ENCODE measurements around the gene LAT. TPM values are rescaled to one million over a fixed set of nuclear protein-coding genes. Genes with fewer than 3 reads are reported as not detected.

The LAT gene
- total RNA-seq, 1 donor from 2014 or later: 2.4 TPM

DNA sequence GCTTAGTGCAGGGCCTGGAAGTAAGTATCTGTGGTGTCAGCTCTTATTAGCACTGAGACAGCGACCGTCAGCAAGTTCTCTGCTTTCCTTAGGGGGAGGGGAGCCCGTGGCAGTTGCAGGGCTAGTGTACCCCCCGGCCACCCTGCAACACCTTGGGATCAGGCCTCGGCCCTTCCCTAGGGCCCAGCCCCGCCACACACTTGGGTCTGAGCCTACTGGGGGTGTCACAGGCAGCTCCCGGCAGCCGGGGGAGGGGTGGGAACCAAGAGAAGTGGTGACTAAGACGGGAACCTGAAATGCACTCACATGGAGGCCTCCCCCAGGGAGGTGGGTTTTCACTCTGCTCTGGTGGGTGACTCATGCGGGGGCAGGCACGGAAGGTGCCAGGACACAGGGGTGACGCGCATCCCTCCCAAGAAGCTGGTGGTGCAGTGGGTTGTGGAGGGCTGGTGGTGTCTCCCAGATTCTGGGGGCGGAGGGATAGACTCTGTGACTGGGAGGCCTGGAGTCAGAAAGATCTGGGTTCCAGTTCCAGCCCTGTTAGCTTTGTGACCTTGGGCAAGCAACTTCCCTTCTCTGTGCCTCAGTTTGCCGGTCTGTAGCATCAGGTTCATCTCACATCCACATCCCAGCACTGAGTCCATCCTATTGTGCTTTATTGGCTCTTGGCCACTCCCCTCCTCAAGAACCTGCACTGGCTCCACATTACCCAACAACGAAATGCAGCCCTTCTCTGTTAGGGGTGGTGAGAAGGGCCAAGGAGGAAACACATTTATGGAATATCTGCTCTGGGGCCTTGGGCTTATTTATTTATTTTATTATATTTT, 44.5 kb downstream of the LAT start:
- ATAC-seq (ENCODE audit: poor library complexity): no peak
- DNase-seq: no peak
- intact Hi-C loops (cut with DNase I): no loop called here

DNA sequence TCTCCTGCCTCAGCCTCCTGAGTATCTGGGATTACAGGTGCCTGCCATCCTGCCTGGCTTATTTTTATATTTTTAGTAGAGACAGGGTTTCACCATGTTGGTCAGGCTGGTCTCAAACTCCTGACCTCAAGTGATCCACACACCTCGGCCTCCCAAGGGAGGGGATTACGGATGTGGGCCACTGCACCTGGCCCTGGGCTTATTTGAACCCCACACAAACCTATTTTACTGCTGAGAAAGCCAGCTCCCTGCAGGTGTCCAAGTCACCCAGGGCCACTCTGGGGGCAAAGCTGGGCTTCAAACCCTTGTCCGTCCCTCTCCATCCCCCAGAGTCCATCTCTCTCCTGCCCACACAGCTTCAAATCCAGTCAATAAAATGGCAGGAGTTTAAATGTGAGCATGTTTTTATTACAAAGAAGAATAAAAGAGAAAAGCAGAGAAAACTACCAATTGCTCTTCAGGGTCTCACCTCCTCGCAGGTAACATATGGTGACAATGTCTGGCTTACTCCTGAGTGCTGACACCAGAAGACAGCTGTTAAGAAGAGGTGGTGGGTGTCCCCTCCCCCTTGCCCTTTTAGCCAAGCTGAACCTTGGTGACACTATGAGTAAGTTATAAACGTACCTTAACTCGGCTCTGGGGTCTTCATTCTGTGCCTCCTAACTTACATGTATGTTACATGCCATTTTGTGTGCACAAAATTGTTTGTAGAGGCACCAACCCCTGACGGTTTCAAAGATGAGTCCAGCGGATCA, 45.4 kb downstream of the LAT start:
- intact Hi-C loops (cut with DNase I): no loop called here
- ATAC-seq (ENCODE audit: poor library complexity) (no peak), DNase-seq (no peak)

Other genes starting within 250 kb of the LAT start
- gene NPIPB9, start 233.3 kb upstream of the LAT start, total RNA-seq: 0.19 TPM
- gene ATXN2L, start 162.1 kb upstream of the LAT start, total RNA-seq: 43.9 TPM
- 253 TPM for gene TUFM, start 138.7 kb upstream of the LAT start, total RNA-seq
- gene SH2B1, start 121.2 kb upstream of the LAT start, total RNA-seq: 40.2 TPM
- gene ATP2A1, start 106.6 kb upstream of the LAT start, total RNA-seq: not detected
- gene RABEP2, start 59.8 kb upstream of the LAT start, total RNA-seq: 18.2 TPM
- not detected for gene CD19, start 53.1 kb upstream of the LAT start, total RNA-seq
- 15.8 TPM for gene NFATC2IP, start 34.1 kb upstream of the LAT start, total RNA-seq
- 15.3 TPM for gene SPNS1, start 10.3 kb upstream of the LAT start, total RNA-seq

All from Right ventricle myocardium superior (tissue), 1 donor.